GM12878 (cell line): ENCODE data around the gene RNF11. TPM values are rescaled to one million over a fixed set of nuclear protein-coding genes. Genes with fewer than 3 reads are reported as not detected.

Experiments used
- ATAC-seq: fragments of 200-7000 bp; cut with Tn5 transposase; 3 replicates; pipeline ENCODE4 v1.9.1; 2020; ENCODE audit warnings: mild to moderate bottlenecking, moderate library complexity
- BruUV-seq: library from RNA; stranded (reverse); fragments of 400-500 nt; replicated peaks from 2 replicates; lab custom pipeline; 2021; lab: Mats Ljungman, UMichigan
- CTCF ChIA-PET: fragments of 300-600 bp; sonication (Branson Sonifier 250); formaldehyde crosslinking; extraction: SDS; loops from one replicate; lab custom pipeline; 2021; ENCODE audit warnings: inconsistent platforms; lab: Yijun Ruan, JAX
- POLR2A ChIA-PET: fragments of 350-600 bp; formaldehyde crosslinking; extraction: SDS; loops from one replicate; lab custom pipeline; 2021; ENCODE audit warnings: inconsistent platforms; lab: Charles Lee
- RAD21 ChIA-PET: fragments of 300-600 bp; sonication (Branson Sonifier 250); formaldehyde crosslinking; loops from one replicate; lab custom pipeline; 2023; ENCODE audit warnings: antibody characterized with exemption; ENCODE audit not compliant: unreplicated experiment; lab: Charles Lee
- SMC1A ChIA-PET: fragments of 300-600 bp; sonication (Branson Sonifier 250); formaldehyde crosslinking; loops from one replicate; lab custom pipeline; 2023; ENCODE audit not compliant: unreplicated experiment, uncharacterized antibody; lab: Charles Lee
- DNase-seq: peaks from one replicate; pipeline ENCODE4 v3.0.0-alpha.2; 2011; ENCODE audit warnings: low read depth, low spot score
- FAIRE-seq: peaks from 3 replicates; lab custom pipeline; 2011; peaks lifted over from hg19 to GRCh38; lab: Jason Lieb, UNC
- H2AFZ ChIP-seq: 2 replicates; pipeline ENCODE4 v1.6.0; 2011; ENCODE audit warnings: low read depth, low read length, control low read depth; ENCODE audit not compliant: control insufficient read depth
- H3K27ac ChIP-seq: 2 replicates; pipeline ENCODE4 v1.5.1; 2011; ENCODE audit warnings: control low read depth; ENCODE audit not compliant: control insufficient read depth, insufficient read depth
- H3K27me3 ChIP-seq, 2 experiments: replicated peaks in 1 of 2; 2 replicates each; pipeline versions ENCODE4 v1.6.0 to v1.6.1; 2011; ENCODE audit warnings: low read length in 1 of 2; ENCODE audit not compliant: control insufficient read depth in 2 of 2, insufficient read depth in 2 of 2
- H3K36me3 ChIP-seq, 2 experiments: 2 replicates each; pipeline ENCODE4 v1.5.1; 2011; ENCODE audit warnings: low read length in 1 of 2; ENCODE audit not compliant: control insufficient read depth in 2 of 2, insufficient read depth in 2 of 2
- H3K4me1 ChIP-seq: 2 replicates; pipeline ENCODE4 v1.6.1; 2011; ENCODE audit warnings: mild to moderate bottlenecking, low read length, moderate library complexity, mixed read lengths; ENCODE audit not compliant: control insufficient read depth, insufficient read depth
- H3K4me2 ChIP-seq: 2 replicates; pipeline ENCODE4 v1.6.0; 2011; ENCODE audit warnings: control low read depth; ENCODE audit not compliant: control insufficient read depth, insufficient read depth
- H3K4me3 ChIP-seq: fragments of 200-600 bp; sonication (generic); 2 replicates; pipeline ENCODE4 v1.5.1; 2016
- H3K79me2 ChIP-seq: 2 replicates; pipeline ENCODE4 v1.6.0; 2011; ENCODE audit warnings: low read length; ENCODE audit not compliant: control insufficient read depth, insufficient read depth
- H3K9ac ChIP-seq: 2 replicates; pipeline ENCODE4 v1.8.0; 2011; ENCODE audit warnings: low read length, control low read depth, mixed read lengths; ENCODE audit not compliant: control insufficient read depth, insufficient read depth
- H3K9me3 ChIP-seq: replicated peaks from 3 replicates; pipeline ENCODE4 v1.5.1; 2011; ENCODE audit warnings: mild to moderate bottlenecking, low read length; ENCODE audit not compliant: control insufficient read depth, insufficient read depth
- H4K20me1 ChIP-seq: 2 replicates; pipeline ENCODE4 v1.6.0; 2011; ENCODE audit not compliant: control insufficient read depth, insufficient read depth
- CBFB ChIP-seq: IDR thresholded peaks from 2 replicates; pipeline ENCODE4 v1.6.1; 2016; ENCODE audit warnings: antibody characterized with exemption, low read depth
- E2F8 ChIP-seq: fragments of 450-650 bp; IDR thresholded peaks from 2 replicates; pipeline ENCODE4 v1.6.1; 2018; ENCODE audit warnings: mild to moderate bottlenecking, low read depth, moderate library complexity; ENCODE audit not compliant: partially characterized antibody
- EZH2 ChIP-seq: IDR thresholded peaks from 2 replicates; pipeline ENCODE4 v1.6.1; 2012; ENCODE audit warnings: low read depth, mild to moderate bottlenecking, control low read depth, inconsistent platforms, low read length, borderline replicate concordance; ENCODE audit not compliant: control insufficient read depth
- MEF2A ChIP-seq: IDR thresholded peaks from 2 replicates; pipeline ENCODE4 v1.6.1; 2011; ENCODE audit warnings: low read depth, mild to moderate bottlenecking, low read length, moderate library complexity; ENCODE audit not compliant: insufficient read depth
- MXI1 ChIP-seq: fragments of 150-350 bp; IDR thresholded peaks from 2 replicates; pipeline ENCODE4 v1.6.1; 2011; ENCODE audit warnings: low read depth, mild to moderate bottlenecking, inconsistent platforms, low read length, improper control_type of control experiment
- POLR2A ChIP-seq: IDR thresholded peaks from 2 replicates; pipeline ENCODE4 v1.6.1; 2011; ENCODE audit warnings: low read depth, mild to moderate bottlenecking, low read length
- RUNX3 ChIP-seq: IDR thresholded peaks from 2 replicates; pipeline ENCODE4 v1.6.1; 2012; ENCODE audit warnings: low read length, inconsistent platforms
- SMAD5 ChIP-seq: IDR thresholded peaks from 2 replicates; pipeline ENCODE4 v1.6.1; 2016; ENCODE audit warnings: antibody characterized with exemption, low read depth
- SRF ChIP-seq, 2 experiments: IDR thresholded peaks; 2 replicates each; pipeline ENCODE4 v1.6.1; 2011; ENCODE audit warnings: low read depth in 2 of 2, low read length in 2 of 2, mild to moderate bottlenecking in 1 of 2, moderate library complexity in 1 of 2
- WGBS: methylation state at CpG from one replicate; pipeline ENCODE4 v1.1.6; 2016; ENCODE audit warnings: low lambda C conversion rate; ENCODE audit not compliant: insufficient replicate concordance, insufficient coverage; ENCODE audit errors: missing lambda C conversion rate; 5-methylcytosine and 5-hydroxymethylcytosine counted together
- in situ Hi-C: fragments of 300-500 bp; cut with MboI; formaldehyde crosslinking; loops from 9 replicates; pipeline ENCODE4 v1.14.3; 2018; ENCODE audit warnings: mixed read lengths
- intact Hi-C: fragments of 100-400 bp; cut with micrococcal nuclease; formaldehyde crosslinking; loops from one replicate; pipeline ENCODE4 v1.14.2; 2022; ENCODE audit not compliant: unreplicated experiment
- polyA plus RNA-seq, 11 experiments: library from polyadenylated mRNA; depleted of rRNA in 4 of 11; unstranded in 6 of 11; stranded (reverse) in 5 of 11; fragments of >200 nt; fragmentation: Nextera tagmentation in 4 of 11; fragmentation: Illumina TruSeq in 1 of 11; extraction: Ambion mirVana in 4 of 11; extraction: Trizol in 1 of 11; gene quantifications; 1 replicate in 1 of 11; 2 replicates in 10 of 11; pipeline versions ENCODE4 v1.2.1 to v1.2.3, GENCODE V29; 2011 to 2016; ENCODE audit warnings: inconsistent platforms in 2 of 11, missing spikeins in 2 of 11, low read depth in 1 of 11
- total RNA-seq, 4 experiments: library from RNA; depleted of rRNA in 3 of 4; stranded (reverse); fragments of >200 nt in 3 of 4; fragmentation: Illumina TruSeq in 1 of 4; extraction: Trizol in 1 of 4; gene quantifications; 2 replicates each; pipeline versions ENCODE4 v1.2.1 to v1.2.3, GENCODE V29; 2013 to 2021
- TF ChIP-seq, protein P1 (sequence below): fragments of 450-650 bp; IDR thresholded peaks from 2 replicates; pipeline ENCODE4 v1.6.1; 2017; ENCODE audit warnings: mild to moderate bottlenecking
- TF ChIP-seq, protein P2 (sequence below): fragments of 450-650 bp; IDR thresholded peaks from 2 replicates; pipeline ENCODE4 v1.6.1; 2018; ENCODE audit warnings: borderline replicate concordance, mild to moderate bottlenecking; ENCODE audit not compliant: partially characterized antibody
- TF ChIP-seq, protein P3 (sequence below): fragments of 450-650 bp; IDR thresholded peaks from 2 replicates; pipeline ENCODE4 v1.6.1; 2017; ENCODE audit warnings: mild to moderate bottlenecking, moderate library complexity

RNF11 gene
- total and polyA plus RNA-seq, 10 of the 15 experiments (the other 5 are each of a cell fraction or from before 2014, with no cell fraction given) = 9.5 to 43.6 (median 32.3) TPM

GRCh38 chr1:51216631-51217030, 19.4 kb upstream of the RNF11 start (continued):
- TF ChIP-seq, protein P1, sequence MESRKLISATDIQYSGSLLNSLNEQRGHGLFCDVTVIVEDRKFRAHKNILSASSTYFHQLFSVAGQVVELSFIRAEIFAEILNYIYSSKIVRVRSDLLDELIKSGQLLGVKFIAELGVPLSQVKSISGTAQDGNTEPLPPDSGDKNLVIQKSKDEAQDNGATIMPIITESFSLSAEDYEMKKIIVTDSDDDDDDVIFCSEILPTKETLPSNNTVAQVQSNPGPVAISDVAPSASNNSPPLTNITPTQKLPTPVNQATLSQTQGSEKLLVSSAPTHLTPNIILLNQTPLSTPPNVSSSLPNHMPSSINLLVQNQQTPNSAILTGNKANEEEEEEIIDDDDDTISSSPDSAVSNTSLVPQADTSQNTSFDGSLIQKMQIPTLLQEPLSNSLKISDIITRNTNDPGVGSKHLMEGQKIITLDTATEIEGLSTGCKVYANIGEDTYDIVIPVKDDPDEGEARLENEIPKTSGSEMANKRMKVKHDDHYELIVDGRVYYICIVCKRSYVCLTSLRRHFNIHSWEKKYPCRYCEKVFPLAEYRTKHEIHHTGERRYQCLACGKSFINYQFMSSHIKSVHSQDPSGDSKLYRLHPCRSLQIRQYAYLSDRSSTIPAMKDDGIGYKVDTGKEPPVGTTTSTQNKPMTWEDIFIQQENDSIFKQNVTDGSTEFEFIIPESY = no peak
- TF ChIP-seq SMAD5 = no peak
- TF ChIP-seq, protein P2, sequence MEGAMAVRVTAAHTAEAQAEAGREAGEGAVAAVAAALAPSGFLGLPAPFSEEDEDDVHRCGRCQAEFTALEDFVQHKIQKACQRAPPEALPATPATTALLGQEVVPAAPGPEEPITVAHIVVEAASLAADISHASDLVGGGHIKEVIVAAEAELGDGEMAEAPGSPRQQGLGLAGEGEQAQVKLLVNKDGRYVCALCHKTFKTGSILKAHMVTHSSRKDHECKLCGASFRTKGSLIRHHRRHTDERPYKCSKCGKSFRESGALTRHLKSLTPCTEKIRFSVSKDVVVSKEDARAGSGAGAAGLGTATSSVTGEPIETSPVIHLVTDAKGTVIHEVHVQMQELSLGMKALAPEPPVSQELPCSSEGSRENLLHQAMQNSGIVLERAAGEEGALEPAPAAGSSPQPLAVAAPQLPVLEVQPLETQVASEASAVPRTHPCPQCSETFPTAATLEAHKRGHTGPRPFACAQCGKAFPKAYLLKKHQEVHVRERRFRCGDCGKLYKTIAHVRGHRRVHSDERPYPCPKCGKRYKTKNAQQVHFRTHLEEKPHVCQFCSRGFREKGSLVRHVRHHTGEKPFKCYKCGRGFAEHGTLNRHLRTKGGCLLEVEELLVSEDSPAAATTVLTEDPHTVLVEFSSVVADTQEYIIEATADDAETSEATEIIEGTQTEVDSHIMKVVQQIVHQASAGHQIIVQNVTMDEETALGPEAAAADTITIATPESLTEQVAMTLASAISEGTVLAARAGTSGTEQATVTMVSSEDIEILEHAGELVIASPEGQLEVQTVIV = no peak
- TF ChIP-seq SRF (IDR thresholded peaks at IDR 0.05; ENCODE audit: low read depth in 2 of 2, low read length in 2 of 2) = no peak
- TF ChIP-seq EZH2 = no peak

GRCh38 chr1:51217101-51217500, 19.0 kb upstream of the RNF11 start:
- ATAC-seq (no peak), DNase-seq (no peak), FAIRE-seq (no peak)
- ChIA-PET SMC1A (interaction anchor here (0.8 to 2.0 kb wide), 3 partner anchors 19 to 205 kb away, joined by 3 to 8 read pairs (median 3); partner anchors contain the start of gene RNF11), CTCF (interaction anchor here (0.7 to 7.8 kb wide), 5 partner anchors 26 to 532 kb away, joined by 3 to 48 read pairs (median 4); no protein-coding TSS in a partner anchor), RAD21 (no interaction called here), POLR2A (interaction anchor here (0.7 to 0.9 kb wide), 2 partner anchors 15 to 327 kb away, joined by 3 read pairs; no protein-coding TSS in a partner anchor)
- no peak overlapping the region for H3K4me2 ChIP-seq
- no peaks in the 10 kb centered on the region for H4K20me1 ChIP-seq
- WGBS = 50% methylated on average over 2 of the region's 2 CpGs
- intact Hi-C loops = no loop called here
- H3K79me2 ChIP-seq = no peaks in the 10 kb centered on the region
- H3K36me3 ChIP-seq = no peaks in the 10 kb centered on the region
- no peak overlapping the region for H3K4me3 ChIP-seq
- no peak overlapping the region for H3K9ac ChIP-seq
- no peak overlapping the region for H3K27ac ChIP-seq
- H3K27me3 ChIP-seq = no peaks in the 10 kb centered on the region
- no peak overlapping the region for H2AFZ ChIP-seq
- peaks cover 11% of the 10 kb centered on the region for H3K4me1 ChIP-seq
- in situ Hi-C loops = no loop called here
- H3K9me3 ChIP-seq = no peaks in the 10 kb centered on the region; the same call in 2 of the 3 replicates
- BruUV-seq = no TSS peak
- TF ChIP-seq CBFB (no peak), MEF2A (no peak), E2F8 (no peak), RUNX3 (no peak), MXI1 (no peak), POLR2A (no peak)
- TF ChIP-seq, protein P3, sequence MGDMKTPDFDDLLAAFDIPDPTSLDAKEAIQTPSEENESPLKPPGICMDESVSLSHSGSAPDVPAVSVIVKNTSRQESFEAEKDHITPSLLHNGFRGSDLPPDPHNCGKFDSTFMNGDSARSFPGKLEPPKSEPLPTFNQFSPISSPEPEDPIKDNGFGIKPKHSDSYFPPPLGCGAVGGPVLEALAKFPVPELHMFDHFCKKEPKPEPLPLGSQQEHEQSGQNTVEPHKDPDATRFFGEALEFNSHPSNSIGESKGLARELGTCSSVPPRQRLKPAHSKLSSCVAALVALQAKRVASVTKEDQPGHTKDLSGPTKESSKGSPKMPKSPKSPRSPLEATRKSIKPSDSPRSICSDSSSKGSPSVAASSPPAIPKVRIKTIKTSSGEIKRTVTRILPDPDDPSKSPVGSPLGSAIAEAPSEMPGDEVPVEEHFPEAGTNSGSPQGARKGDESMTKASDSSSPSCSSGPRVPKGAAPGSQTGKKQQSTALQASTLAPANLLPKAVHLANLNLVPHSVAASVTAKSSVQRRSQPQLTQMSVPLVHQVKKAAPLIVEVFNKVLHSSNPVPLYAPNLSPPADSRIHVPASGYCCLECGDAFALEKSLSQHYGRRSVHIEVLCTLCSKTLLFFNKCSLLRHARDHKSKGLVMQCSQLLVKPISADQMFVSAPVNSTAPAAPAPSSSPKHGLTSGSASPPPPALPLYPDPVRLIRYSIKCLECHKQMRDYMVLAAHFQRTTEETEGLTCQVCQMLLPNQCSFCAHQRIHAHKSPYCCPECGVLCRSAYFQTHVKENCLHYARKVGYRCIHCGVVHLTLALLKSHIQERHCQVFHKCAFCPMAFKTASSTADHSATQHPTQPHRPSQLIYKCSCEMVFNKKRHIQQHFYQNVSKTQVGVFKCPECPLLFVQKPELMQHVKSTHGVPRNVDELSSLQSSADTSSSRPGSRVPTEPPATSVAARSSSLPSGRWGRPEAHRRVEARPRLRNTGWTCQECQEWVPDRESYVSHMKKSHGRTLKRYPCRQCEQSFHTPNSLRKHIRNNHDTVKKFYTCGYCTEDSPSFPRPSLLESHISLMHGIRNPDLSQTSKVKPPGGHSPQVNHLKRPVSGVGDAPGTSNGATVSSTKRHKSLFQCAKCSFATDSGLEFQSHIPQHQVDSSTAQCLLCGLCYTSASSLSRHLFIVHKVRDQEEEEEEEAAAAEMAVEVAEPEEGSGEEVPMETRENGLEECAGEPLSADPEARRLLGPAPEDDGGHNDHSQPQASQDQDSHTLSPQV = no peak
